Left forelimb (tissue), 1 donor: Measurements from ENCODE around the gene FOXK1.
A peak's percentile ranks its signal among the peaks of the same experiment; 100 is the strongest.

Source experiments
- DNase-seq: peaks from one replicate; pipeline ENCODE4 v3.0.0-alpha.2; 2018; ENCODE audit warnings: low spot score

FOXK1 gene

GRCh38 chr7:4765776-4766490 is 83.8 kb downstream of the FOXK1 start:
- DNase-seq: no peak

DNA sequence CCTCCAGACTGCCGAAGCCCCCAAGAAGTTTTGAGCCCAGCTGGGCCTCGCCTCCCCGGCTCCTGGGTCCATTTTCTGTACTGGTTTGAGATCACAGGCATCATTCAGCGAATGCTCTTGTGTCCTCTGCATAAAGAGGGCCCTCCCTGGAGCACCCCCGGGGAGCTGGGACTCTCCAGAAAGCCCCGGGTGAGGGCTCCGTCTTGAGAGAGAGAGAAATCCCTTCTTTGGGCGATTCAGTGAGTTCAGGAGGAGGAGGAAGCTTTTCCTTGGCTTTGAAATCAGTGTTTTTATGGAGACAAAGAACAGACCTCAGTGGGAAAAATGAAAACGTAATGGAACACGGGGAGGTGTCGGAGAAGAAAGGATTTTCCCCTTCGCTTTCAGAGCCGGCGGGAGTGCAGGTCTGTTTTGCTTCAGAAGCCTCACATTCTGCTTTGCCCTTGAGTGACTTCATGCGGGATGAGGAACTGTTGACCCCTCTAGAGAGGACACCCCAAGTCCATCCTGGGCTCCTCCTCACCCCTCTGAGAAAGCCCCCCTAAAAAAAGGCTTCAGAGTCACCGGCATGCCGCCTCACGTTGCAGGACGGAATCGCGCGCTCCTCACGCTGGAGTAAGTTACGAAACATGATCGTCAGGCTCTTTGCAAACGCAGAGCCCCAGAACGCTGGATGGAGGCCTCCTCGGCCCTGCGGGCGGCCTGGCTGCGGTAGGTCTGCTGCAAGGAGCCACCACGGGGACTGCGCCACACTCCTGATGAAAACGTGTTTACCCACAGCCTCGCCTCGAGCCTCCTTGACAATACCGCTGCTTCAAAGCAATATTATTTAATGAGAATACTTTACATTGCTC is 84.8 kb downstream of the FOXK1 start:
- DNase-seq: no peak

GRCh38 chr7:4768597-4769569 is 86.8 kb downstream of the FOXK1 start:
- no peak for DNase-seq

DNA sequence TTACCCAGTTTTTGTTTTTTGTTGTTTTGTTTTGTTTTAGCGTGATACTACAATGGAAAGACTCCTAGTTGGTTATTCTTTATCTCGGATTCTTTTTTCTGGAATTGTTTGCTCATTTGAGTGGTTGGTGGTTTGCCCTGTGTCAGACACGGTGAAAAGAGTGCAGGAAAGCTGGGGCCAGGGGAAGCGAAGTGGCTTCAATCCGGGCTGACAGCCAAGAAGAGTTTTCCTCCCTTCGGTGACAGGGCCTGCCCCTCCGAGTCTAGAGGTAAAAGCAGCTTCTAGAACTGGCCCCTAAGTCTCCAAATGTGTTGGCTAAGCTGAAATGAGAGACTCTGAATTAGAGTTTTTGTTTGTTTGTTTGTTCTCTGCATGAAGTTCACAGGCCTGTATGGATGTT is 87.7 kb downstream of the FOXK1 start:
- DNase-seq: no peak

DNA sequence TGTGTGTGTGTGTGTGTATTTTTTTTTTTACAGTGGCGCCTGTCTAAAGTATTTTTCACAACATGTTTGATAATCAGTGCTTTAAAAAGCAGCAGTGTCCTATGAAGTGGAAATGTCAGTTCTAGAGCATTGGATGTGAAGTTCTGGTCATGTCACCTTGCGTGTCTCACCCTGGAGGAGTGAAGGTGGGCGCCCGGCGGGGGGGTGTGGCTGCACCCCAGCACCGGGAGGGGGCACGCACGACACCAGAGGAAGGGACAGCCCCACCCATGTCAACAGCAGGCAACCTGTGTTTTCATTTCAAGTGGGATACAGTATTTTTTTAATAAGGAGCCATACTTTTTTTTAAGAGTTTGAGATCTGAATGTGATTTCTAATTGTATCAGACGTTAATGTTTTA is 88.8 kb downstream of the FOXK1 start:
- no peak for DNase-seq

GRCh38 chr7:4771737-4772136 is 89.6 kb downstream of the FOXK1 start:
- DNase-seq: no peak

GRCh38 chr7:4772306-4772705 is 90.2 kb downstream of the FOXK1 start:
- DNase-seq: no peak

GRCh38 chr7:4774007-4774406 is 91.9 kb downstream of the FOXK1 start:
- no peak for DNase-seq

GRCh38 chr7:4774658-4775249 is 92.7 kb downstream of the FOXK1 start:
- peak; percentile 73 for DNase-seq

GRCh38 chr7:4775250-4775847 is 93.3 kb downstream of the FOXK1 start, which contains the start of gene AP5Z1:
Gene AP5Z1, plus strand, starts transcription at chr7:4775623. Its CDS starts 93 bp downstream, at chr7:4775716.
- peak; percentile 96 for DNase-seq

- no peak for DNase-seq
Observed at GRCh38 chr7:4775848-4776623, 93.9 kb downstream of the FOXK1 start.

GRCh38 chr7:4779118-4779517 is 97.0 kb downstream of the FOXK1 start:
- no peak for DNase-seq

GRCh38 chr7:4781366-4782069 is 99.4 kb downstream of the FOXK1 start:
- no peak for DNase-seq

DNA sequence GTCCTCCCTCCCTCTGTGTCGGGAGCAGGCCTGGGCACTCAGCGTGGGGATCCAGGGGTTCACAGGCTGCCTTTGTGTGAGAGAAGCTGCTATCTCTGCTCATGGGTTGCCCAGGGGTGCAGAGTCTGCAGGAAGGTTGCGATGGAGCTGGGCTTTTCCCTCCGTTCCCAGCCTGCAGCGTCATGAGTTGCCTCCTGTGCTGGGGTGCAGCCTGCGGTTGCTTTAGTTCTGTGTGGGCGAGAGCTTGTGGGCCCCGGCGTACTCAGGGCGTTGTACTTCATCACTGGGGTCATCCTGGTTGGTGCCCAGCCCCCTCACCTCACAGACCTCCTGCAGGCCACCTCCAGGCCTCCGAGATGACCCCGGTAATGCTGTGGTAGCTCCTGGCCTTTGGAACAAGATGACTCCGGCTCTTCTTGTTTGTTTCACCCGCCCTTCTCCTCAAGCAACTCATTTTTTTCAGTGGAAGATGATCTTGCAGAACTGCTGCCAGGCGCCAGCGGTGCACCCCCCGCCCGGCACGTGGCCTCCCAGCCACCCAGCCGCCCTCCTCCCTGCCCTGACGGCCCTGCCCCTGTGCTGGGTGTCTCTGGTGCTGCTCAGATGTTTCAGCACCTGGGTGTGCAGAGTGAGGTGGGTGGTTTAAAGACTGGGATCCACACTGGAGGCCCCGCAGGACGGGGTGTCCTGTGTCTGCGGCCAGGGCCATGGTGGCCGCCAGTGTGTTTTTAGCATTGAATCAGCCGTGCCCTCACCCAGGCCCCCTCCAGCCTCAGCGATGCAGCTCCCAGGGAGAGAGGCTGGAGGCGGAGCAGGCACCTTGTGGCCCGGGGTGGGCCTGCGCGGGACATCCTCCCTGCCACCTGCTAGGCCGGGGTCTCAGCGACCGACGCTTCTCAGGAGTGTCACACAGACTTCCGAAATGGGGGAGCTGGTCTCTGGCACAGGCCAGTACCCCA is 100.5 kb downstream of the FOXK1 start:
- no peak for DNase-seq

DNA sequence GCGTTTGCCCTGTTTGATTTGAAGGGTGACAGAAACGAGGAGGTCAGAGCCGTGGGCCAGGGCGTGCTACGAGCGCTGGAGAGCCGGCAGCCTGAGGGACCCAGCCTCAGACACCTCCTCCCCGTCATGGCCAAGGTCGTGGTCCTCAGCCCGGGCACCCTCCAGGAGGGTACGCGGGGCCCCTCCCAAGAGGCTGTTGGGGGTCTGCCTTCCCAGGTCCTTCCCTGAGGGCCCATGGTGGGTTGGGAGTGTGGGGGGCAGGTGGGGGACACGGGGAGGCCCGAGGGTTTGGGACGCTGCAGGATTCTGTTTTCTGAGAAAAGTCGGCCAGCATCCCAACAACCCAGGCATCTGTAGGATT is 101.2 kb downstream of the FOXK1 start:
- DNase-seq: no peak

DNA sequence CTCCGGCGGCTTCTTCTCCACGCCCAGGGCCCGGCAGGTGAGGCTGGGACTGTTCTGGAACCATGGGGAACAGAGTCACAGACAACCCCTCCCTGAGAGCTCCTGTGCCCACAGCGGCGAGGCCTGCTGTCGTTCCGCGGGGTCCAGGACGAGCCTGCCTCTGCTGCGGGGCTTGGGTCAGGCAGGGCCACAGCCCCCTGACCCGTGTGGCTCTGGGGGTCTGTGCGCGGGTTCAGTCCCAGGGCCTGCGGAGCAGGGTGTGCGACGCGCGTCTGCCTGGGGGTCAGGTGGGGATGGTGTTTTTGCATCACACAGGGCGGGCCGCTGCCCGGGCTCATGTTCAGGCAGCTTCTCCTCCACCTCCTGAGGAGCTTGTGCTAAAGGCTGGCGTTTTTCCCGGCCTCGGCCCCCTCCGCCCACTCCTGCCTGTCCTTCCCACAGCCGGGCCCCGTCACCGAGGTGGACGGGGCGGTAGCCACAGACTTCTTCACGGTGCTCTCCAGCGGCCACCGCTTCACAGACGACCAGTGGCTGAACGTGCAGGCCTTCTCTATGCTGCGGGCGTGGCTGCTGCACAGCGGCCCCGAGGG is 101.8 kb downstream of the FOXK1 start:
- no peak for DNase-seq

DNA sequence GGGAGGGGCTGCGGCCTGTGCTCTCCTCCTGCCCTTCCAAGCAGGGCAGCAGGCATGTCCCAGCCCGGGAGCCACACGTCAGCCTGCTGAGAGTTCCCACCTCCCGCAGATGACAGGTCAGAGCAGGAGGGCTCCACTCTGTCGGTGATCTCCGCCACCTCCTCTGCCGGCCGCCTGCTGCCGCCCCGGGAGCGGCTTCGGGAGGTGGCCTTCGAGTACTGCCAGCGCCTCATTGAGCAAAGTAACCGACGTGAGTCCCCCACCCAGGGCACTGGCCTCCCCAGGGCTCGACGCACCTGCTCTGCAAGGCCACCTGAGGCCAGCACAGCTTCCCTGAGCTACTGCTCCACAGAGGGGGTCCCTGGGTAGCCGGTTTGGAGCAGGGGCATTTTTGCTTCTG is 102.7 kb downstream of the FOXK1 start:
- no peak for DNase-seq

- no peak for DNase-seq
Observed at GRCh38 chr7:4785371-4785770, 103.3 kb downstream of the FOXK1 start.
